HG03103 (cell line): ENCODE measurements around the gene DISC1.

Experiments used
- ATAC-seq: cut with Tn5 transposase; IDR thresholded peaks from one replicate; pipeline ENCODE4 v1.9.1; 2021; ENCODE audit warnings: low read depth; ENCODE audit not compliant: unreplicated experiment

The DISC1 gene

GRCh38 chr1:232012773-232013386, 386.3 kb downstream of the DISC1 start:
- ATAC-seq: no peak

DNA sequence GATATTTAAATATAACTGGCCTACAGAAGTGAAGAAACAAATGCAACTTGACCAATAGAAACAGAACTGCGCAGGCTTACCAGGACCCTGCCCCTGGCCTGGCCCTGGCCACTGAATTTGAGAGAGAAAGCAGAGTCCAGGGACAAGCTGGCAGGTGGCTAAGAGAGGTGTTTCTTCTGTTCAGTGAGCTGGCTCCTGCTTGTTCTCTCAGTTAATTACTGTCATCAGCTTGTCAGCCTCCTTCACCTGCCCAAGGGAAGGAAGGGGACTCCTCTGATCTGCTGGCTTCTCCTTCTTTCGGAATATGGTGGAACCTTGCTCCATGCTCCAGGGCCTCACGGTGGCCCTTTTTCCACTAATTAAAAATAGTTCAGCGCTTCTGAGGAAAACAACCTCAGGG, 388.4 kb downstream of the DISC1 start:
- ATAC-seq: no peak

DNA sequence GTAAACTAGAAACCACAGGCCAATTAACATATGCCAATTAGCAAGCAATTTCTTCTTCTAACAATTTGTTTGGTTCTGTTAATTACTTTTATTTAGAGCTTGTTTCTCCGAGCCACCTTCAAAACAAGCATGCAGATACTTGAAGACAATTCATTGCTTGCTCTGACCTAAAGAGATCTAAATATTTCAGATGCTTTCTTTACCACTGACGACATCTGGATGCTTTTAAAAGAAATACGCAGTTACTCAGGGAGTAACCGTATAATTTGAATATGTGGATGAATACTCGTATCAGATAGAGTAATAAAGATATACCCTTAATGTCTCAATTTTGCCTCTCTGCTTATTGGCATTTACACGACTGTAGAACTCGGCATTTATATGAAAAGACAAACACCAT, 390.0 kb downstream of the DISC1 start:
- no peak for ATAC-seq

DNA sequence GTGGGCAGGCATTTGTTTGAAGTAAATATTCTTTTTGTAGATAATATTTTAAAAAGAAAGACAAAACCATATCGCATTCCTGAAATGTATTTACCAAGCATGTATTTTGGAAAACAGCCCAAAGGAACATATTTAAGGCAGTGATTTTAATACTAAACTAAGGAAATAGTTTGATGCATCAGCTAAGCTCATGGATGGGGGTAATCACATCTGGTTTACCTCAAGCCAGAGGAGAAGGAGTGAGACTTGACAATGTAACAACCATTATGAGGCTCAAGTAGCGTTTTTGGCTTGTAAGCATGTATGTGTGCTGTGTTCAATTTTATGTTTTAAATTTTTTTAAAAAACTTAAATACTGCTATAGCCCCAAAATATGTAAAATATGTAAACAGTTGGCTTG, 390.5 kb downstream of the DISC1 start:
- ATAC-seq: no peak

DNA sequence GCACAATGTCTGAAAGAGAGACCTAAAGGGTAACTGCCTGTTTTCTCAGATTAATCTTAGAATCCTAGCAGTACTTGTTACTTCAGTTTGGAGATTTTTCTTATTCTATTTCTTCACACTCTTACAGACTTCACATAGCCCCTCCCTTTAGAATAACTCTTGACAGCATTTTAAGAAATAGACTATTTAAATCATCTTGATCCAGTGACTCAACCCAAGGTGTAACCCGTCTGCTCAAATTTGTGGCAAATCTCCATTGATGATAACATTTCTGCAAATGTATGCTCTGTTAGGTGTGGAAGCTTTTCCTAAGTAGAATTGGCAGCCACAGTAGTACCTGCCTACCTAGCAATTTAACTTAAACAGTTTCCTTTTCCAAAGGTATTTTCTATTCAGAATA, 391.2 kb downstream of the DISC1 start:
- no peak for ATAC-seq

- ATAC-seq: no peak
Measured at GRCh38 chr1:232018231-232019025, 391.8 kb downstream of the DISC1 start.

- no peak for ATAC-seq
Measured at GRCh38 chr1:232019026-232019340, 392.4 kb downstream of the DISC1 start.

GRCh38 chr1:232020352-232020751, 393.8 kb downstream of the DISC1 start:
- no peak for ATAC-seq

- no peak for ATAC-seq
Measured at GRCh38 chr1:232029315-232029714, 402.7 kb downstream of the DISC1 start.

DNA sequence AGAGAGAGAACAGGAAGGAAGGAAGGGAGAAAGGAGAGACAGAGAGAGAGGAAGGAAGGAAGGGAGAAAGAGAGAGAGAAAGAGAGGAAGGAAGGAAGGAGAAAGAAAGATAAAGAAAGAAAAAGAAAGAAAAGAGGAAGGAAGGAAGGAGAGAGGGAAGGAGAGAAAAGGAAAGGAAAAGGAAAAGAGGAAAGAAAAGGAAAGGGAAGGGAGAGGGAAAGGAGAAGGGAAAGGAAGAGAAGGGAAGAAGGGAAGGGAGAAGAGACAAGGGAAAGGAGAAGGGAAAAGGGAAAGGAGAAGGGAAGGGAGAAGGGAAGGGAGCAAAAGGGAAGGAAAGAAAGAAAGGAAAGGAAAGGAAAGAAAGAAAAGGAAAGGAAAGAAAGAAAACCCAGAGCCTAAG, 404.6 kb downstream of the DISC1 start:
- no peak for ATAC-seq

DNA sequence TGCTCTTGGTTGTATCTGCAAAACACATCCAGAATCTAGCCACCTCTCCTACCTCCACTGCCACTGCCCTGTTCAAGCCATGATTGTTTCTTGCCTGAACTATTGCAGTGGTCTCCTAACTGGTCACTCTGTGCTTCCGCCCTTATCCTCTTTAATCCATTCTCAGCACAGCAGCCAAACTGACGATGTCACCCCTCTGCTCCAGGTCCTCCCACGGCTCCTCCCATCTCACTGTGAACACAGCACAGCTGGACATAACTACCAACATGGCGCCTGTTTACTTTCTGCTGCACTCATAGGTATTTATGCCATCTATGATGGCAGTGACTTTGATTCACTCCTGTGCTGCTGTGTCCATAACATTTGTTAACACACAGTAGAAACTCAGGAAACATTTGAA, 406.7 kb downstream of the DISC1 start:
- ATAC-seq: no peak

DNA sequence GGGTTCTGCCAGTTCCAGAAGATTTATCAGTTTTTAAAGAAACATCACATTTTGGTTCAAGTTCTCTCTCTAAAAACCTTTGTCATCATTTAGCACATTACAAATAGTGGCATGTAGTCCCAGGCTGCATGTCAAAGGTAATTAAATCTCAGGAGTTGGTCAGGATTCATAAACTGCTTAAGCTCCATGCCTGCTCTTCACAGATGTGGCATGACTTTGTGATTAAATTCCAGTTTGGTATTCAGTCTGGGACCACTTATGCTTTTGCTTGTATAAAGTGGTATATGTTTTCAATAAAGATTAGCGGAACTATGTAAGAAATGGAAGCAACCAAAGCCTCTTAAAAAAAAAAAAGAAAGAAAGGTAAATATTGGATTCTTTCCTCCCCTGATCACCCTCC, 408.0 kb downstream of the DISC1 start:
- ATAC-seq: no peak

GRCh38 chr1:232036181-232036933, 409.8 kb downstream of the DISC1 start:
- ATAC-seq: no peak

GRCh38 chr1:232037774-232038388, 411.3 kb downstream of the DISC1 start:
- no peak for ATAC-seq

DNA sequence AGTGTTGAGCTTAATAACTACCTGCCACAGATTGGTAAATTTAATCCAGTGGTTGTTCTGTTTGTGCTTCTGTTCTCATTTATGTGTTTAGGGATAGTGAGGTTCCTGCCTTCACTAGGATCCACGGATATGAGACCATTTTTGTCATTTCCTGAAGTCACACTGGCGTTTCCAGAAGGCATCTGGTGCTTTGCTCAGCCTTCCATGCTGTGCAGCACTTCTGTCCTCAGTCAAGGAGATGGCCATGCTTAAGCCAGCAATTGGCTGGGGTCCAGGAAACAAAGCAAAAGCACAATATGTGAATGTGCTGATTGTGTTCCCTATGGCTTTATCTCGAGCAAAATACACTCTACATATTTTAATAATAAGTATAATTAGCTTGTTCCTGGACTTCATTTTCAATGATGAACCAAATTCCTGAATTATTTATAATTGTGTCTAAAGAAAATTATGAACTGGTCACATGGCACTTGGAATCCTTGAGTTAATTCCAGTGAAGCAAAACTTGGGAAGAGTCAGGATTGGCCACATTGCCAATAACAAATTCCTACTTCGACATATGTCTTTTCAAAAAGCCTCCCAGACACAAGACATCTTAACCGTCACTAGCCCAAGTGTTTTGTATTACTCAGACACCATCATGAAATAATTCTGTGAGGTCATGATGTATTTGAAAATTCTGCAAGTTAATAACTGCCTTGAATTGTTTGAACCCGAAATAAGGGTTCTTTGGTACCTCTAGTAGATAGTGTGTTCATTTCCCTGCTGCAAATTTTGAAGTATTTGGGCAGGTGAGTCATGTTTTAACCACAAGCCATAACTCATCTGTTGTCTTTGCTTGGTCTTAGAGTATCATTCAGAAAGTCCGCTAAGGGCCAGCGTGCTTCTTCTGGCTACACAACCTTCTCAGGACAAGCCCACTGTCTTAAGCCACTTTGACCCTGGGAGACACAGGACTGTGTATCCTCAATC, 412.4 kb downstream of the DISC1 start:
- no peak for ATAC-seq

GRCh38 chr1:232040260-232040659, 413.7 kb downstream of the DISC1 start:
- ATAC-seq: no peak

DNA sequence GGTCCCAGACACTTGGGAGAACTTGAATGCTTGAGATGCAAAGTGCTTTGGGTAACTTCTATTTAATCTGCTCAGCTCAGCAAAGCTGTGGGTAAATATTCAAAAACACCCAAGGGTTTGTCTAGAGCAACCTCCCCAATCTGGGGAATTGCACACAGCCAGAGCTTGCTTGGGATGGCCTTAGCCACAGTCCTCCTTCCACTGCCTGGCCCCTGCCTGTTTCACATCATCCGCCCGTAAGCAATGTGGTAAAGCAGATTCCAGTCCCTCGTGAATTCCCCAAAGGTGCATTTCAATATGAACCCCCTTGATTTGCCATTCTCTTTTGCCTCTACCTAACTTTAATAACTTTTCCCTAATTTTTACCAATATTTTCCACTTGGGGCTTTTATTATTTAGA, 418.1 kb downstream of the DISC1 start:
- no peak for ATAC-seq

DNA sequence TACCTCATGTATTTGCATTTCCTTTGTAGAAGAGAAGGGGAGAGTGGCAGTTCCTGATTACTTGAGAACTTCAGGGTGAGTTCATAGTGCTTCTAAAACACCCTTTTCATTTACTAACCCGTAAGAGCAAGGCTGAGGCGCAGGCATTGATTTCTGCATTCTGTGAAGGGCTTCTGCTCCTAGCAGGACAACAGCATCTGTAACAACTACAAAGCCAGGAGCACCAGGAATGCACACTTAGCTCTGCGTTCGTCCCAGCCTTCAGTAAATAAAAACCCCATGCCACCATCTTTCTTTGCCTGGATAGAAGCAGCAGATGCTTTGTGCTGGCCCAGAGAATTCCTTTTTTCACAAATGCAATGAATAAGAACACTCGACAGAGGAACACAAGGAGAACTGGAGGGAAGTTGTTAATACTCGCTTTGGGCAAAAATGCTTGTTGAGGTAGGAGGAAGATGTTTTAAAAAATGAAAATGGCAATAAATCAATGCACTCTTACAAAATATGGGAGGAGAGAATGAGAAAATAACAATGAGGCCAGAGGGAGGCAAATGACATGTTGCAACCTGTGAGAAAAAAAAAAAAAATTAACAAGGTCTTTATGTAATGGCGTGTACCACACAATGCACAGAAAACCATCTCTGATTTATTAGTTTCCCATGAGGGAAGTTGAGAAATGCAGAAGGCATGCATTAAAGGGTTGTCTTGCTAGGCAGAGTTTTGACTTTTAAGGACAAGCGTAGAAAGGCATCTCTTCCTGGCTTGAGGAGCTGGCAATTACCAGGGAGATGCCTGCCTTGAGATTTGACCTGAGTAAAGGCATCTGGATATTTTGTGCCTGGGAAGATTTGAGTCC, 418.8 kb downstream of the DISC1 start:
- ATAC-seq: no peak
